Panc1 (cell line): Measurements from ENCODE around the gene FABP2. TPM values are rescaled to one million over a fixed set of nuclear protein-coding genes. Genes with fewer than 3 reads are reported as not detected.

ENCODE experiments used
- ATAC-seq: fragments of 200-7000 bp; cut with Tn5 transposase; 2 replicates; pipeline ENCODE4 v1.9.1; 2020; ENCODE audit warnings: mild to moderate bottlenecking, moderate library complexity
- BruUV-seq: library from RNA; stranded (reverse); fragments of 400-500 nt; replicated peaks from 2 replicates; lab custom pipeline; 2021; lab: Mats Ljungman, UMichigan
- CTCF ChIA-PET: fragments of 300-600 bp; sonication (Branson Sonifier 250); formaldehyde crosslinking; loops from one replicate; lab custom pipeline; 2022; ENCODE audit warnings: antibody characterized with exemption; lab: Charles Lee
- POLR2A ChIA-PET: fragments of 300-600 bp; sonication (Branson Sonifier 250); formaldehyde crosslinking; loops from one replicate; lab custom pipeline; 2022; ENCODE audit warnings: antibody characterized with exemption; lab: Charles Lee
- DNase-seq: peaks from one replicate; pipeline ENCODE4 v3.0.0-alpha.2; 2010; ENCODE audit warnings: low read depth, low spot score
- H3K27ac ChIP-seq: 2 replicates; pipeline ENCODE4 v1.5.1; 2011; ENCODE audit warnings: mild to moderate bottlenecking, low read length, inconsistent platforms
- H3K27me3 ChIP-seq: fragments of 200-500 bp; sonication (Bioruptor generic); 2 replicates; pipeline ENCODE4 v1.6.0; 2014; ENCODE audit warnings: low read length, inconsistent platforms; ENCODE audit not compliant: control insufficient read depth, insufficient read depth
- H3K36me3 ChIP-seq: fragments of 200-500 bp; sonication (Bioruptor generic); 2 replicates; pipeline ENCODE4 v1.5.1; 2014; ENCODE audit warnings: inconsistent platforms, mild to moderate bottlenecking, low read length, moderate library complexity; ENCODE audit not compliant: control insufficient read depth, insufficient read depth
- H3K4me1 ChIP-seq: 2 replicates; pipeline ENCODE4 v1.5.1; 2011; ENCODE audit warnings: inconsistent platforms, mild to moderate bottlenecking, low read length, moderate library complexity; ENCODE audit not compliant: control insufficient read depth, insufficient read depth
- H3K4me3 ChIP-seq, 2 experiments: 2 replicates each; pipeline ENCODE4 v1.5.1; 2011 to 2012; ENCODE audit warnings: low read depth in 2 of 2, low read length in 2 of 2, mild to moderate bottlenecking in 2 of 2, inconsistent platforms in 1 of 2, moderate library complexity in 1 of 2
- H3K9me3 ChIP-seq: fragments of 200-500 bp; sonication (Bioruptor generic); 2 replicates; pipeline ENCODE4 v1.5.1; 2014; ENCODE audit warnings: low read depth, mild to moderate bottlenecking, inconsistent platforms, low read length, moderate library complexity; ENCODE audit not compliant: control insufficient read depth, insufficient read depth
- POLR2AphosphoS5 ChIP-seq: IDR thresholded peaks from 2 replicates; pipeline ENCODE4 v1.6.1; 2012; ENCODE audit warnings: mild to moderate bottlenecking, low read depth, low read length, moderate library complexity
- REST ChIP-seq, 2 experiments: IDR thresholded peaks; 2 replicates each; pipeline ENCODE4 v1.6.1; 2011 to 2012; ENCODE audit warnings: low read depth in 2 of 2, control low read depth in 1 of 2, low read length in 1 of 2, mild to moderate bottlenecking in 1 of 2, moderate library complexity in 1 of 2; ENCODE audit not compliant: insufficient read depth in 1 of 2
- SIN3A ChIP-seq: IDR thresholded peaks from 2 replicates; pipeline ENCODE4 v1.6.1; 2012; ENCODE audit warnings: low read depth, mild to moderate bottlenecking, low read length, moderate library complexity, borderline replicate concordance; ENCODE audit not compliant: insufficient read depth
- TCF7L2 ChIP-seq: IDR thresholded peaks from 2 replicates; pipeline ENCODE4 v1.6.1; 2011; ENCODE audit warnings: mild to moderate bottlenecking, low read depth, low read length, inconsistent platforms
- in situ Hi-C: cut with HindIII; loops from 2 replicates; pipeline ENCODE4 v1.10.0; 2016; ENCODE audit warnings: low sequenced_read_pairs, low pct_unique_long_range_greater_than_20kb
- intact Hi-C: fragments of 100-400 bp; cut with micrococcal nuclease; formaldehyde crosslinking; loops from one replicate; pipeline ENCODE4 v1.10.0; 2022; ENCODE audit not compliant: unreplicated experiment
- total RNA-seq: library from RNA; stranded (reverse); gene quantifications from one replicate; pipeline ENCODE4 v1.2.1, GENCODE V29; 2021; ENCODE audit not compliant: unreplicated experiment
- TF ChIP-seq, protein P1 (sequence below): fragments of 450-650 bp; IDR thresholded peaks from 2 replicates; pipeline ENCODE4 v1.5.1; 2017; ENCODE audit warnings: mild to moderate bottlenecking

The FABP2 gene
- total RNA-seq, 1 experiment from 2014 or later = not detected

DNA sequence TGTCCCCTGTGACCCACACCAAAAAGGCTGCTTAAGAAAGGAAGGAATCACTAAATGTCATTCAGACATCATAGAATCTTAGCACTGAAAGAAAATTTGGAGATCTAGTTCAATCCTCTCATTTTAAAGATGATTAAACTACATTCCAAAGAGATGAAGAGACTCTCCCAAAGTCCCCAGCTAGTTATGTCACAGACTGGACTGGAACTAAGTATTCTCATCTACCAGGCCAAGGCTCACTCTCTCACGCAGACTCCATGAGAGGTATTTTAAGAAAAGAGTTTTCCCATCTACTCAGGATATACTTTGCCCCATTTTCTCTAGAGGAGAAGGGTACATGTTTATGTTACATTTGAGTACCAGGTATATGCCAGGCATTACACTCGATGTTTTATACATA, 6.9 kb downstream of the FABP2 start:
- ATAC-seq (no peak), DNase-seq (no peak)
- ChIA-PET POLR2A (no interaction called here), CTCF (no interaction called here)
- TF ChIP-seq, protein P1, sequence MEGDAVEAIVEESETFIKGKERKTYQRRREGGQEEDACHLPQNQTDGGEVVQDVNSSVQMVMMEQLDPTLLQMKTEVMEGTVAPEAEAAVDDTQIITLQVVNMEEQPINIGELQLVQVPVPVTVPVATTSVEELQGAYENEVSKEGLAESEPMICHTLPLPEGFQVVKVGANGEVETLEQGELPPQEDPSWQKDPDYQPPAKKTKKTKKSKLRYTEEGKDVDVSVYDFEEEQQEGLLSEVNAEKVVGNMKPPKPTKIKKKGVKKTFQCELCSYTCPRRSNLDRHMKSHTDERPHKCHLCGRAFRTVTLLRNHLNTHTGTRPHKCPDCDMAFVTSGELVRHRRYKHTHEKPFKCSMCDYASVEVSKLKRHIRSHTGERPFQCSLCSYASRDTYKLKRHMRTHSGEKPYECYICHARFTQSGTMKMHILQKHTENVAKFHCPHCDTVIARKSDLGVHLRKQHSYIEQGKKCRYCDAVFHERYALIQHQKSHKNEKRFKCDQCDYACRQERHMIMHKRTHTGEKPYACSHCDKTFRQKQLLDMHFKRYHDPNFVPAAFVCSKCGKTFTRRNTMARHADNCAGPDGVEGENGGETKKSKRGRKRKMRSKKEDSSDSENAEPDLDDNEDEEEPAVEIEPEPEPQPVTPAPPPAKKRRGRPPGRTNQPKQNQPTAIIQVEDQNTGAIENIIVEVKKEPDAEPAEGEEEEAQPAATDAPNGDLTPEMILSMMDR = no peak
- TF ChIP-seq POLR2AphosphoS5 (no peak), SIN3A (no peak), REST (IDR thresholded peaks at IDR 0.05; ENCODE audit: insufficient read depth in 1 of 2, low read depth in 2 of 2, low read length in 1 of 2) (no peak), TCF7L2 (no peak)
- Histone ChIP-seq H3K36me3 (no peaks in the 10 kb centered on the region), H3K27ac (no peak overlapping the region), H3K9me3 (no peaks in the 10 kb centered on the region), H3K27me3 (peaks cover 2% of the 10 kb centered on the region), H3K4me3 (no peak overlapping the region), H3K4me1 (no peaks in the 10 kb centered on the region)
- BruUV-seq = no TSS peak
- in situ Hi-C loops (no loop called here), intact Hi-C loops (loop anchor here (2.0 to 10.0 kb wide), 2 partner anchors 176 to 310 kb away; partner anchors contain the start of gene PDE5A)

DNA sequence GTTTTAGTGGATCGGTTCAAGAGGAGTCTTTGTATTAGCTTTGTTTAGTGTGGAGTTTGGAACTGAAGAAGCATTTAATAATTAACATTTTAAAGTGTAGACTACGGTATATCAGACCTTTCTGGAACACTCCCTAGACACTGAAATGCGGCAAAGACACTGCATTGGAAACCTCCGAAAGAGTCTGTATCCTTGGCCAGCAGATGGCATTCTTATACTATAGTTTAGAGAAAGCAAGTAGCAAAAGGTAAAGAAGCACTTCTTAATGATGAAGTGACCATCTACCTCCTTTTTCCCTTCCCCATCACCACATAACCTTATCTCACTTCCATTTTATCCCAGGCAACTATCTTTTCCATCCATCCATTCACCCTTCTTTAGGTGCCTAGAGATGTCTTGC, 7.6 kb downstream of the FABP2 start:
- DNase-seq = no peak
- BruUV-seq = no TSS peak
- ChIA-PET CTCF (no interaction called here), POLR2A (no interaction called here)
- Histone ChIP-seq H3K27me3 (peaks cover 2% of the 10 kb centered on the region), H3K36me3 (no peaks in the 10 kb centered on the region), H3K4me3 (no peak overlapping the region), H3K4me1 (no peaks in the 10 kb centered on the region), H3K9me3 (no peaks in the 10 kb centered on the region), H3K27ac (no peak overlapping the region)
- in situ Hi-C loops (no loop called here), intact Hi-C loops (loop anchor here (2.0 to 10.0 kb wide), 2 partner anchors 176 to 310 kb away; partner anchors contain the start of gene PDE5A)
- TF ChIP-seq, protein P1 = peak; percentile 48; the same call in 1 of the 2 replicates
- TF ChIP-seq SIN3A = no peak
- peak; percentile 94 for ATAC-seq
